Stimulated activated CD4-positive, alpha-beta T cell treated with anti-CD3 and anti-CD28 coated beads, Interleukin-2, amount 100 ng/mL, for 4 hours (primary cell): ENCODE measurements around the gene PNKP.
A peak's percentile ranks its signal among the peaks of the same experiment; 100 is the strongest.

Experiments
- DNase-seq: peaks from one replicate; pipeline ENCODE4 v3.0.0-alpha.2; 2020; ENCODE audit warnings: low read depth

Gene PNKP

GRCh38 chr19:49890349-49891311, 23.3 kb upstream of the PNKP start:
- DNase-seq = peak; percentile 67

- DNase-seq = peak; percentile 66
Measured at GRCh38 chr19:49889687-49890348, 22.4 kb upstream of the PNKP start.

- no peak for DNase-seq
Measured at GRCh38 chr19:49889038-49889686, 21.8 kb upstream of the PNKP start.

DNA sequence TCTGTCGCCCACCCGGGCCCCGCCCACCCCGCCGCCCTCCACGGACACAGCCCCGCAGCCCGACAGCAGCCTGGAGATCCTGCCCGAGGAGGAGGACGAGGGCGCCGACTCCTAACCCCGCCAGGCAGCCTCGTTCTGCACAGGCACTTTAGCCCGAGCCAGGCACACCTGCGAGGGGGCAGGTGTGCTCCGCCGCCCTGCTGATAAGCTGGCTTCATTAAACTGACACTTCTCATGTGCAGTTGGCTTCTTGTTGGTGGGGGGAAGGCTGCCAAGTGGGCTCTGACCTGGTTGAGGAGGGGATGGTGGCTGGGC, 21.1 kb upstream of the PNKP start:
- no peak for DNase-seq

DNA sequence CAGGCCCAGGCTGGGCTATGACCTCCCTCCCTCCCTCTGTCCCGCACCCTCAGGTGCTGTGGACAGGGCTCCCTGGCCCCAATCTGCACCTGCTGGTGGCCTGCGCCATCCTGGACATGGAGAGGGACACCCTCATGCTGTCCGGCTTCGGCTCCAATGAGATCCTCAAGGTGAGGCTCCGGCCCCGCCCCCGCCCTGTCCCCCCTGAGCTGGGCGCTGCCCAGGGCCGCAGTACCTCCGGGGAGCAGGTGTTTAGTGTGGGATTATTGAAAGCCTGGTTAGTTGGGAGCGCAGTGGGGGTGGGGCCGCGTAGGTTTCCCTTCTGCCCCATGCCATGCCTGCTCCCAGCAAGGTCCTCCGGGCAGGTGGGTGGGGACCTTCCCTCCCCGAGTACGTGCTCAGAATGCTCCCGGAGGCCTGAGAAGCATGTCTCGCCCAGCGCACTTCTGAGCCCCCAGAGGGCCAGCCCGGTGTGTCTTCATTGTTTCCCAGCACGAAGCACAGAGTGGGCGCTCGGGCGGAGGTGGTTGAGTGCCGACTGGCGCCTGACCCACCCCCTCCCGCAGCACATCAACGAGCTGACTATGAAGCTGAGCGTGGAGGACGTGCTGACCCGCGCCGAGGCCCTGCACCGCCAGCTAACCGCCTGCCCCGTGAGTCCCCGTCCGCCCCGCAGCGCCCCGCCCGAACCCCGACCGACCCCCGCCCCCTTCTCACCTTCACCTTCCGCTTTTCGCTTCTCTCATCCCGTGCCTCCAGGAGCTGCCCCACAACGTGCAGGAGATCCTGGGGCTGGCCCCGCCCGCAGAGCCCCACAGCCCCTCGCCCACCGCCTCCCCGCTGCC, 20.5 kb upstream of the PNKP start:
- DNase-seq = no peak

DNA sequence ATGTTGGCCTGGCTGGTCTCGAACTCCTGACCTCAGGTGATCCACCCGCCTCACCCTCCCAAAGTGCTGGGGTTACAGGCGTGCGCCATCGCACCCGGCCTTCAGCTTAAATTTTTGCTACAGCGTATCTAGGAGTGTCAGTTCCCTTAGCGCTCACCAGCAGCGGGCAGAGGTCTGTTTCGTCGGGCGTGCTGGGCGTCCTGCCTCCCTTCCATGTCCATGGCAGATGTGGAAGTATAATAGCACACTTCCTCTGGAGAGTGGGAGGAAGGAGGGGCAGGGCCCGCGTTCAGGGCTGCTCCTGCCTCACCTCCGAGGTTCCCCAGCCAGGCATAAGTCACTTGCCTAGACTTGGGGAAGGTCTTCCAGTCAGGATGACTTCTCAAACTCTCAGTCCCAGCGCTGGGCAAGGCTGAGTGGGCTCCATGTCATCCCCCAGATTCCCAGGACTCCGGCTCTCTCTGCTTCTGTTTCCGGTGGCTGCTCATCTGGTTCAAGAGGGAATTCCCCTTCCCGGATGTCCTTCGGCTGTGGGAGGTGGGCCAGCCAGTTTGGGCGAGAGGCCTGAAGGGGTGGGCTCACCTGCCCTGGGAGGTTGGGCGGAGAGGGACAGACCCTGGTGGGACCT, 19.8 kb upstream of the PNKP start:
- DNase-seq = no peak

- no peak for DNase-seq
Measured at GRCh38 chr19:49884760-49885159, 17.4 kb upstream of the PNKP start.

DNA sequence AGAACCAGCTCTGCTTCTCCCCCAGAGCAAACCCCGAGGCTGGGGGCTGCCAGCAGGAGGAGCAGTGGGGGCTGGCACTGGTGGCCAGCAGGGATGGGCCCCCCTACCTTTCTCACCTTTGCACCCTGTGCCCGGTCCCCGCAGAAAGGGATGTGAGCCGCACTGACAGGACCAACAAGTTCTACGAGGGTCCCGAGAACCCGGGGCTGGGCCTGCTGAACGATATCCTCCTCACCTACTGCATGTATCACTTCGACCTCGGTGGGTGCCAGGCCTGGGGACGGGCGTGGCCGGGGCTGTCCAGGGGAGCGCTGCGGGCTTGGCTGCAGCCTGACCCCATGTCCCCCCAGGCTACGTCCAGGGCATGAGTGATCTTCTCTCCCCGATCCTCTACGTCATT, 16.7 kb upstream of the PNKP start:
- DNase-seq = no peak

GRCh38 chr19:49883094-49883493, 15.7 kb upstream of the PNKP start:
- no peak for DNase-seq

DNA sequence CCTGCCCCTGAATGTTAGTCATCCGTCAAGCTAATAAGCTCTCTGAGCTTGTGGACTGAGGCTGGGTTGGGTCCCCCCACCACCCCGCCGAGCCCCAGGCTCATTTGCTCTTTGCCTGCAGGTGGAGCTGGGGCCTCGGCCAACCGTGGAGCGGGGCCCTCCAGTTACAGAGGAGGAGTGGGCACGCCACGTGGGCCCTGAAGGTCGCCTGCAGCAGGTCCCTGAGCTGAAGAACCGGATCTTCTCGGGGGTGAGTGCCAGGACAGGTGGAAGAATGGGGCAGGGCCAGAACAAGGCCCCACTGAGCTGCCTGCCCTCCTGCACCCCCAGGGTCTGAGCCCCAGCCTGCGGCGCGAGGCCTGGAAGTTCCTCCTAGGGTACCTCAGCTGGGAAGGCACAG, 15.3 kb upstream of the PNKP start:
- DNase-seq = no peak

GRCh38 chr19:49881672-49882394, 14.5 kb upstream of the PNKP start:
- DNase-seq = no peak

DNA sequence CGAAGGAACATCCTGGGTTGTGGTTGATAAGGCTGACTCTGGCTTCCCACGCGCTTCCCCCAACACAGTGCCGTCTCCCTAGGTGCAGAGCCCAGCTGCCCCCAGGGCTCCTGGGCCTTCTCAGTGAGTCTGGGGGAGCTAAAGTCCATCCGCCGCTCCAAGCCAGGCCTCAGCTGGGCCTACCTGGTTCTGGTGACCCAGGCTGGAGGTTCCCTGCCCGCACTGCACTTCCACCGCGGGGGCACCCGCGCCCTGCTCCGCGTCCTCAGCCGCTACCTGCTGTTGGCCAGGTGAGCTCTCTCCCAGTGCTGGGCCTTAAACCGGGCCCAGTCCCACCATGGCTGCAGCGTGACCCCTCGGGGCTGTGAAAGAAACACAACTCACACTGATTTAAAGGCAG, 13.8 kb upstream of the PNKP start:
- DNase-seq = no peak

DNA sequence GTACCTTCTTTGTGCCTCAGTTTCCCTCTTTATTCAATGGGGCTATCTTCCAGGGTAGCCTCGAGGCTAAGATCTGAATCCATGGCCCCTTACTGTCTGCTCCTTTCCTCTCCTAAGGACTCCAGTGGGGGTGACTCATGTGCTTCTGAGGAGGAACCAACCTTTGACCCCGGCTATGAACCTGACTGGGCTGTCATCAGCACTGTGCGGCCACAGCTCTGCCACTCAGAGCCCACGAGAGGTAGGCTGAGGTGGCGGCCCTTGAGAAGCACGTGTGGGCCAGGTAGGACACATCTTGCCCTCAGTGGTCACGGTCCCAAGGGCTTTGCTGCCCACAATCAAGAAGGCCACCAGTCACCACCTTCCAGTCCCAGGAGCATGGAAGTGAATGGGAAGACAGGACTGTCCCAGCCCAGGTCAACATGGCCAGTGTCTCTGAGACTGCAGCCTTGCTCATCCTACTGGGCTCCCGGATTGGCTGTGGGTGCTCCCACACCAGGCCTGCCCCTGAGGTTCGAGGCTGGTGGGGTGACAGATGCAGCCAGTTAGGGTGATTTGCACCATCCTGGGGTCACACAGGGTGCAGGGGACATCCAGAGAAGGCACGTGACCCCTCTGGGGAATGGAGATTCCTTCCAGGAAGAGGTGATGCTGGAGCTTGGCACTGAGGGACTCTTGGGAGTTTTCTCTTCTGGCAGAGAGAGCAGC, 12.9 kb upstream of the PNKP start:
- no peak for DNase-seq

DNA sequence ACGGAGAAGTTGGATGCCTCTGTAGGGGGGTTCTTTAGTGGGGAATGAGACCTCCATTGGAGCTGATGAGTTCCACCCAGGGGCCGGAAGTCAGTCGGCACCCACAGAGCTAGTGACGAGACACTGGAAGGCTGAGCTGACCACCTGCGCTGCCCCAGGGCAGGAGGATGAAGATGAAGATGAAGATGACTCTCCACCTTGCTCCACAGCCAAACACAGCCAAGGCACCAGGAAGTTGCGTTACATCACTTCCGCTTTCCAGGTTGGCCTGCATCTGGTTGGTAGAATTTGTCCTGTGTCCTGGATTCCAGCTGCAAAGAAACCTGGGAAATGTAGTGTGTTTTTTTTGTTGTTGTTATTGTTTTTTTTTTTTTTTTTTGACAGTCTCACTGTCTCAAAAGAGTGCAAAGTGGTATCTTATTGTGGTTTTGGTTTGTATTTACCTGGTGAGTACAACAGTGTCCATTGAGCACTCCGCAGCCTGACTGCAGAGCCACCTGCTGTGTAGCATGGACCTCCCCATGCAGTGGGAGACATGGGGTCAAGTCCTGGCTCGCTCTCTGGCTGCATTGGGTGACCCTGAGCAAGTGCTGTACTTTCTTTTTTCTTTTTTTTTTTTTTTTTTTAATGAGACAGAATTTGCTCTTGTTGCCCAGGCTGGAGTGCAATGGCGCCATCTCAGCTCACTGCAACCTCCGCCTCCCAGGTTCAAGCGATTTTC, 12.0 kb upstream of the PNKP start:
- DNase-seq = no peak

DNA sequence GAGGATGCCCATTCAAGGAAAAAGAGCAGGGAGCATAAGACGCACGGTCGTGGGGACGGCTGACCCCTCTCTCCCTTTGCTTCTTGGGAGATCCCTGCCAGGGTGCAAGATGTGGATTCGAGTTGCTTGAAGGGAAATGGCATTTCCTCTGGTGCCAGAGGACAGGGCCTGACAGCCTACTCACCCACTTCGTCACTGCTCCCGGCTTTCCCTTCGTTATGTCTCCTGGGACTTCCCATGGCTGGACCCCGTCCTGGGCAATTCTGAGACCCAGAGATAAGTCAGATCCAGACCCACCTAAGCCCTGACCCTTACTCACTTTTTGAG, 11.3 kb upstream of the PNKP start:
- no peak for DNase-seq

- DNase-seq = peak; percentile 96
Measured at GRCh38 chr19:49877879-49878743, 10.7 kb upstream of the PNKP start.

DNA sequence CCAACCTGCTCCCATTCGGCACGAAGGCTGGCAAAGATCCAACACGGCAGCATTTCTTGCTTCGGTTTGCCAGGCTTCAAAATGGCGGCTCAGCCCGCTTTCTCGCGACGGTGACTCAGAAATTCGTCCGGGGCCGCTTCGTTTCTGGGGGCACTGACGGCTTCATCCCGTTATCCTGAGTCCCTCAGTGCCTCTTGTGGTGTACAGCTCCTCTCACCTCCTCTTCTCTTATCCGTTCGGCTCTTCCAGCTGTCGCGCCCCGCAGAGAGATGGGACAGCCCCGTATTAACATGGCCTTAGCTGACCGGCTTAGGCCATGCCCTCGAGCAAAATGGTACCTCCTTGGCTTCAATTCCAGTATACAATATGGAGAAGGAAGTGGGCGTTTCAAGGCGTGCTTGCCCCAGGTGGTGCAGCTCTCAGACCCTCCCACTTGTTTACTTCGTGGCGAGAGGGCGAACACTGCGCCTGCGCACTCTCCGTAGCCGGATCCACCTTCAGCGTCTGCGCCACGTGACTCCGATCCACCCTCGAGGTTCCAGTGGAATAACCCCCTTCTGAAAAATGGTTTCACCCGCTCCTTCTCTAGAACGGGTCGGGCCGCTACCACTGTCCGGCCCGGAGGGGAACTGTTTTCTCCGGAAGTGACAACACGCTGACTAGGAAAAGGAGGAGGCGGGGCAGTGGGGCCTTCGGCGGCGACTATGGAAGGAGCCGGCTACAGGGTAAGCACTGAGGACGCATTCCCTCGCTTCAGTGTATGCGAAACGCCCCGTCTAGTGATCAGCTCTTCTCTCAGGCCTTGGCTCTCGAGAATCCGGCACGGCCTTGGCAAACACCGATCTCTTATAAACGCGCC, 9.9 kb upstream of the PNKP start, which contains the start of the genes AKT1S1 and TBC1D17:
Gene AKT1S1, minus strand, starts transcription at position 336 of the 859 bp plus-strand sequence. CDS start 4,060 bp downstream, outside the sequence.
Gene TBC1D17, plus strand, starts transcription at position 683 of the 859 bp plus-strand sequence. Its CDS starts 22 bp downstream, at position 705.
- DNase-seq = peak; percentile 97
